ENCODE data around the gene DNAJB11. TPM values are rescaled to one million over a fixed set of nuclear protein-coding genes. Genes with fewer than 3 reads are reported as not detected.

The DNAJB11 gene
- total RNA-seq, 1 donor from 2014 or later: 53.5 TPM

- TF ChIP-seq CTCF (conservative IDR thresholded peaks at IDR 0.05): no peak
- DNase-seq (ENCODE audit: low read depth, low spot score): no peak
- no peak overlapping the region for H3K4me3 Mint-ChIP-seq
- peaks cover 4% of the 10 kb centered on the region for H3K4me1 Mint-ChIP-seq
- H3K36me3 Mint-ChIP-seq (ENCODE audit: low read depth): no peaks in the 10 kb centered on the region
- H3K27me3 Mint-ChIP-seq (ENCODE audit: low read depth): peaks cover 36% of the 10 kb centered on the region
- no peak overlapping the region for H3K27ac Mint-ChIP-seq (ENCODE audit: unreplicated experiment)
- H3K9me3 Mint-ChIP-seq: no peaks in the 10 kb centered on the region
These were observed 51.6 kb downstream of the DNAJB11 start for GRCh38 chr3:186621894-186622650.

GRCh38 chr3:186622651-186623310 is 52.3 kb downstream of the DNAJB11 start:
- peaks cover 29% of the 10 kb centered on the region for H3K27me3 Mint-ChIP-seq (ENCODE audit: low read depth)
- H3K36me3 Mint-ChIP-seq (ENCODE audit: low read depth): no peaks in the 10 kb centered on the region
- H3K4me1 Mint-ChIP-seq: no peaks in the 10 kb centered on the region
- TF ChIP-seq CTCF (conservative IDR thresholded peaks at IDR 0.05): no peak
- H3K27ac Mint-ChIP-seq (ENCODE audit: unreplicated experiment): no peak overlapping the region
- H3K4me3 Mint-ChIP-seq: no peak overlapping the region
- H3K9me3 Mint-ChIP-seq: no peaks in the 10 kb centered on the region
- DNase-seq (ENCODE audit: low read depth, low spot score): no peak

- H3K27me3 Mint-ChIP-seq (ENCODE audit: low read depth): peaks cover 21% of the 10 kb centered on the region
- no peak for TF ChIP-seq CTCF (conservative IDR thresholded peaks at IDR 0.05)
- no peak for DNase-seq (ENCODE audit: low read depth, low spot score)
- no peak overlapping the region for H3K4me3 Mint-ChIP-seq
- no peaks in the 10 kb centered on the region for H3K4me1 Mint-ChIP-seq
- H3K9me3 Mint-ChIP-seq: no peaks in the 10 kb centered on the region
- no peak overlapping the region for H3K27ac Mint-ChIP-seq (ENCODE audit: unreplicated experiment)
- no peaks in the 10 kb centered on the region for H3K36me3 Mint-ChIP-seq (ENCODE audit: low read depth)
These were observed 54.1 kb downstream of the DNAJB11 start for GRCh38 chr3:186624598-186624997.

GRCh38 chr3:186625600-186626042 is 55.1 kb downstream of the DNAJB11 start:
- Mint-ChIP-seq H3K4me3 (no peak overlapping the region), H3K27ac (ENCODE audit: unreplicated experiment) (no peak overlapping the region), H3K9me3 (no peaks in the 10 kb centered on the region), H3K4me1 (peaks cover 4% of the 10 kb centered on the region), H3K36me3 (ENCODE audit: low read depth) (no peaks in the 10 kb centered on the region), H3K27me3 (ENCODE audit: low read depth) (peaks cover 23% of the 10 kb centered on the region)
- DNase-seq (ENCODE audit: low read depth, low spot score): no peak
- no peak for TF ChIP-seq CTCF (conservative IDR thresholded peaks at IDR 0.05)

- H3K27me3 Mint-ChIP-seq (ENCODE audit: low read depth): peaks cover 20% of the 10 kb centered on the region
- peaks cover 6% of the 10 kb centered on the region for H3K4me1 Mint-ChIP-seq
- no peak for DNase-seq (ENCODE audit: low read depth, low spot score)
- no peaks in the 10 kb centered on the region for H3K9me3 Mint-ChIP-seq
- H3K4me3 Mint-ChIP-seq: no peak overlapping the region
- no peaks in the 10 kb centered on the region for H3K36me3 Mint-ChIP-seq (ENCODE audit: low read depth)
- H3K27ac Mint-ChIP-seq (ENCODE audit: unreplicated experiment): no peak overlapping the region
- no peak for TF ChIP-seq CTCF (conservative IDR thresholded peaks at IDR 0.05)
These were observed 55.8 kb downstream of the DNAJB11 start for GRCh38 chr3:186626254-186626847.
